Activated naive CD4-positive, alpha-beta T cell (primary cell): ENCODE data around the gene DNAJB6.

ENCODE experiments used
- DNase-seq, 4 experiments: peaks; one replicate each; lab custom pipeline; 2025; lab: John Stamatoyannopoulos, UW

Gene DNAJB6

GRCh38 chr7:157428554-157428945, 91.7 kb downstream of the DNAJB6 start:
- no peak for DNase-seq

GRCh38 chr7:157429001-157429679, 92.3 kb downstream of the DNAJB6 start:
- DNase-seq, result no peak

GRCh38 chr7:157429680-157430224, 92.9 kb downstream of the DNAJB6 start:
- no peak for DNase-seq

GRCh38 chr7:157430721-157431120, 93.9 kb downstream of the DNAJB6 start:
- DNase-seq, result no peak

GRCh38 chr7:157431173-157431950, 94.6 kb downstream of the DNAJB6 start:
- no peak for DNase-seq

- DNase-seq, result no peak
These were observed 95.2 kb downstream of the DNAJB6 start for GRCh38 chr7:157431951-157432540.

- no peak for DNase-seq
These were observed 95.7 kb downstream of the DNAJB6 start for GRCh38 chr7:157432541-157432956.

GRCh38 chr7:157432957-157433576, 96.3 kb downstream of the DNAJB6 start:
- DNase-seq, result peak in 3 of 4 experiments; percentile 6 to 58 (median 19)

GRCh38 chr7:157433628-157434027, 96.8 kb downstream of the DNAJB6 start:
- no peak for DNase-seq

GRCh38 chr7:157434231-157434630, 97.4 kb downstream of the DNAJB6 start:
- no peak for DNase-seq

- no peak for DNase-seq
These were observed 97.9 kb downstream of the DNAJB6 start for GRCh38 chr7:157434701-157435100.

- DNase-seq, result no peak
These were observed 99.3 kb downstream of the DNAJB6 start for GRCh38 chr7:157436076-157436475.

GRCh38 chr7:157436763-157437480, 100.1 kb downstream of the DNAJB6 start:
- DNase-seq, result no peak

GRCh38 chr7:157437519-157438061, 100.8 kb downstream of the DNAJB6 start:
- no peak for DNase-seq

- DNase-seq, result no peak
These were observed 101.6 kb downstream of the DNAJB6 start for GRCh38 chr7:157438121-157439025.

- no peak for DNase-seq
These were observed 102.3 kb downstream of the DNAJB6 start for GRCh38 chr7:157439149-157439548.

GRCh38 chr7:157439761-157440160, 103.0 kb downstream of the DNAJB6 start:
- no peak for DNase-seq

- no peak for DNase-seq
These were observed 103.7 kb downstream of the DNAJB6 start for GRCh38 chr7:157440346-157441022.

- DNase-seq, result no peak
These were observed 104.2 kb downstream of the DNAJB6 start for GRCh38 chr7:157441023-157441399.

- no peak for DNase-seq
These were observed 105.7 kb downstream of the DNAJB6 start for GRCh38 chr7:157442456-157442855.
